Measurements from ENCODE around the gene DAAM2. TPM values are rescaled to one million over a fixed set of nuclear protein-coding genes. Genes with fewer than 3 reads are reported as not detected.

The DAAM2 gene
- polyA plus RNA-seq, 2 of the 4 experiments (the other 2 are of a cell fraction): not detected

GRCh38 chr6:39935241-39935640, 143.1 kb downstream of the DAAM2 start:
- TF ChIP-seq HMGXB4 (CRISPR knock-in tag; IDR thresholded peaks at IDR 0.05; ENCODE audit: borderline replicate concordance) (no peak), FOXS1 (CRISPR knock-in tag; IDR thresholded peaks at IDR 0.05) (no peak), FOSB (CRISPR knock-in tag; IDR thresholded peaks at IDR 0.05) (no peak), MAZ (IDR thresholded peaks at IDR 0.05; ENCODE audit: borderline replicate concordance, low read depth, low read length) (no peak), CHD4 (IDR thresholded peaks at IDR 0.05; ENCODE audit: borderline replicate concordance) (no peak), JUNB (IDR thresholded peaks at IDR 0.05) (no peak), ATOH8 (CRISPR knock-in tag; IDR thresholded peaks at IDR 0.05; ENCODE audit: low read depth) (no peak), CBX8 (IDR thresholded peaks at IDR 0.05) (no peak), CTCF (IDR thresholded peaks at IDR 0.05) (no peak), MAFK (IDR thresholded peaks at IDR 0.05; ENCODE audit: partially characterized antibody) (no peak), BCL3 (IDR thresholded peaks at IDR 0.05) (no peak), KDM5A (IDR thresholded peaks at IDR 0.05) (no peak), PHF8 (IDR thresholded peaks at IDR 0.05; ENCODE audit: borderline replicate concordance, low read depth) (no peak), HES2 (IDR thresholded peaks at IDR 0.05) (no peak)
- no peak for FAIRE-seq
- Histone ChIP-seq H3K27ac (no peak overlapping the region), H3K4me3 (no peak overlapping the region), H3K9me3 (no peaks in the 10 kb centered on the region), H3K4me2 (no peak overlapping the region), H3K4me1 (no peaks in the 10 kb centered on the region)
- WGBS (ENCODE audit: missing lambda C conversion rate): 38% methylated on average over 2 of the region's 2 CpGs
- POLR2A ChIA-PET: no interaction called here
- DNase-seq (ENCODE audit: low read depth in 1 of 2, low spot score in 1 of 2): no peak
- no peak for ATAC-seq
- CTCF ChIA-PET: no interaction called here

GRCh38 chr6:39936857-39937256, 144.7 kb downstream of the DAAM2 start:
- ATAC-seq (no peak), DNase-seq (ENCODE audit: low read depth in 1 of 2, low spot score in 1 of 2) (no peak), FAIRE-seq (no peak)
- 52% methylated on average over 1 of the region's 1 CpG for WGBS (ENCODE audit: missing lambda C conversion rate)
- POLR2A ChIA-PET: no interaction called here
- Histone ChIP-seq H3K27ac (no peak overlapping the region), H3K4me2 (no peak overlapping the region), H3K9me3 (no peaks in the 10 kb centered on the region), H3K4me3 (no peak overlapping the region), H3K4me1 (no peaks in the 10 kb centered on the region)
- CTCF ChIA-PET: no interaction called here
- TF ChIP-seq E2F6 (IDR thresholded peaks at IDR 0.05; ENCODE audit: borderline replicate concordance, low read depth) (no peak), USF2 (IDR thresholded peaks at IDR 0.05) (no peak), CEBPB (IDR thresholded peaks at IDR 0.05) (no peak), EHMT2 (IDR thresholded peaks at IDR 0.05; ENCODE audit: low read depth) (no peak), RFX5 (IDR thresholded peaks at IDR 0.05) (no peak), BHLHE40 (IDR thresholded peaks at IDR 0.05; ENCODE audit: low read depth, low read length) (no peak)
